ENCODE measurements around the gene XAGE5. TPM values are rescaled to one million over a fixed set of nuclear protein-coding genes. Genes with fewer than 3 reads are reported as not detected.
"Not testable (repeated sequence)": the region's sequence is repeated elsewhere in the genome, so short reads cannot be mapped to it uniquely, and the experiment has no call there.

Gene XAGE5
- total RNA-seq, 2 experiments from 2014 or later, result not detected

GRCh38 chrX:52830551-52830950 is 19.5 kb downstream of the XAGE5 start:
- Histone ChIP-seq H4K20me1 (ENCODE audit: insufficient read depth, low read length) (no peaks in the 10 kb centered on the region), H3K4me3 (ENCODE audit: low read depth, low read length, poor library complexity, severe bottlenecking) (no peak overlapping the region), H2AFZ (ENCODE audit: low read length) (no peak overlapping the region), H3K9me3 (ENCODE audit: low read length) (no peaks in the 10 kb centered on the region), H3K4me2 (ENCODE audit: low read length) (no peak overlapping the region), H3K79me2 (ENCODE audit: insufficient read depth, low read depth, low read length) (no peaks in the 10 kb centered on the region), H3K27ac (ENCODE audit: low read depth, low read length, poor library complexity, severe bottlenecking) (no peak overlapping the region), H3K9me2 (ENCODE audit: insufficient read depth, low read length) (no peaks in the 10 kb centered on the region), H3K36me3 (ENCODE audit: insufficient read depth, low read length) (no peaks in the 10 kb centered on the region), H3K4me1 (ENCODE audit: insufficient read depth, low read length, poor library complexity, severe bottlenecking) (no peaks in the 10 kb centered on the region)
- BruUV-seq (replicated peaks), result no TSS peak
- CTCF ChIA-PET (ENCODE audit: unreplicated experiment), result no interaction called here
- DNase-seq (ENCODE audit: low spot score), result no peak
- POLR2A ChIA-PET, result no interaction called here
- TF ChIP-seq CTCF (conservative IDR thresholded peaks at IDR 0.05; ENCODE audit: low read length), result no peak
- no peak for TF ChIP-seq EZH2phosphoT487 (IDR thresholded peaks at IDR 0.05; ENCODE audit: borderline replicate concordance, low read depth, low read length)
- intact Hi-C loops (cut with micrococcal nuclease; ENCODE audit: unreplicated experiment), result no loop called here

- no peaks in the 10 kb centered on the region for H4K20me1 ChIP-seq (ENCODE audit: insufficient read depth, low read length)
- TF ChIP-seq EZH2phosphoT487 (IDR thresholded peaks at IDR 0.05; ENCODE audit: borderline replicate concordance, low read depth, low read length), result no peak
- no peak for TF ChIP-seq CTCF (conservative IDR thresholded peaks at IDR 0.05; ENCODE audit: low read length)
- no peaks in the 10 kb centered on the region for H3K79me2 ChIP-seq (ENCODE audit: insufficient read depth, low read depth, low read length)
- BruUV-seq (replicated peaks), result no TSS peak
- H3K4me2 ChIP-seq (ENCODE audit: low read length), result no peak overlapping the region
- no peaks in the 10 kb centered on the region for H3K9me2 ChIP-seq (ENCODE audit: insufficient read depth, low read length)
- no peak overlapping the region for H2AFZ ChIP-seq (ENCODE audit: low read length)
- no peaks in the 10 kb centered on the region for H3K4me1 ChIP-seq (ENCODE audit: insufficient read depth, low read length, poor library complexity, severe bottlenecking)
- no peak overlapping the region for H3K27ac ChIP-seq (ENCODE audit: low read depth, low read length, poor library complexity, severe bottlenecking)
- no peak for DNase-seq (ENCODE audit: low spot score)
- no peaks in the 10 kb centered on the region for H3K36me3 ChIP-seq (ENCODE audit: insufficient read depth, low read length)
- H3K4me3 ChIP-seq (ENCODE audit: low read depth, low read length, poor library complexity, severe bottlenecking), result no peak overlapping the region
- CTCF ChIA-PET (ENCODE audit: unreplicated experiment), result no interaction called here
- intact Hi-C loops (cut with micrococcal nuclease; ENCODE audit: unreplicated experiment), result no loop called here
- POLR2A ChIA-PET, result no interaction called here
- no peaks in the 10 kb centered on the region for H3K9me3 ChIP-seq (ENCODE audit: low read length)
Observed at GRCh38 chrX:52839137-52839536, 28.1 kb downstream of the XAGE5 start.

GRCh38 chrX:52843619-52844018 is 32.5 kb downstream of the XAGE5 start:
- intact Hi-C loops (cut with micrococcal nuclease; ENCODE audit: unreplicated experiment); BruUV-seq (replicated peaks); POLR2A ChIA-PET; H3K9me2 ChIP-seq (ENCODE audit: insufficient read depth, low read length); DNase-seq (ENCODE audit: low spot score); H3K27ac ChIP-seq (ENCODE audit: low read depth, low read length, poor library complexity, severe bottlenecking); H3K4me3 ChIP-seq (ENCODE audit: low read depth, low read length, poor library complexity, severe bottlenecking); H3K36me3 ChIP-seq (ENCODE audit: insufficient read depth, low read length); H3K79me2 ChIP-seq (ENCODE audit: insufficient read depth, low read depth, low read length); H3K9me3 ChIP-seq (ENCODE audit: low read length); H3K4me2 ChIP-seq (ENCODE audit: low read length); H3K4me1 ChIP-seq (ENCODE audit: insufficient read depth, low read length, poor library complexity, severe bottlenecking); H2AFZ ChIP-seq (ENCODE audit: low read length); CTCF ChIA-PET (ENCODE audit: unreplicated experiment); H4K20me1 ChIP-seq (ENCODE audit: insufficient read depth, low read length): not testable (repeated sequence)
